MM.1S (cell line): ENCODE measurements around the gene RPS6KA2.

ENCODE experiments used
- DNase-seq: peaks from one replicate; pipeline ENCODE4 v3.0.0-alpha.2; 2015
- H2AFZ ChIP-seq: fragments of 300-600 bp; sonication (generic); 2 replicates; pipeline ENCODE4 v1.6.0; 2016; ENCODE audit warnings: antibody characterized with exemption, low read length
- H3F3A ChIP-seq: fragments of 300-600 bp; sonication (generic); 2 replicates; pipeline ENCODE4 v1.6.1; 2016; ENCODE audit warnings: mild to moderate bottlenecking, antibody characterized with exemption, low read length, moderate library complexity, mixed read lengths; ENCODE audit not compliant: insufficient read depth
- H3K27ac ChIP-seq: fragments of 300-600 bp; sonication (generic); 2 replicates; pipeline ENCODE4 v1.5.1; 2016; ENCODE audit warnings: mild to moderate bottlenecking, low read length
- H3K27me3 ChIP-seq: fragments of 300-600 bp; sonication (generic); replicated peaks from 2 replicates; pipeline ENCODE4 v1.6.0; 2016; ENCODE audit warnings: low read length; ENCODE audit not compliant: insufficient read depth
- H3K36me3 ChIP-seq: fragments of 300-600 bp; sonication (generic); replicated peaks from 2 replicates; pipeline ENCODE4 v1.6.1; 2016; ENCODE audit warnings: mild to moderate bottlenecking, low read length, mixed read lengths; ENCODE audit not compliant: insufficient read depth
- H3K4me1 ChIP-seq: fragments of 300-600 bp; sonication (generic); 2 replicates; pipeline ENCODE4 v1.6.1; 2016; ENCODE audit warnings: low read length, mixed read lengths
- H3K4me2 ChIP-seq: fragments of 300-600 bp; sonication (generic); 2 replicates; pipeline ENCODE4 v1.6.0; 2016; ENCODE audit warnings: low read depth, low read length
- H3K4me3 ChIP-seq: fragments of 300-600 bp; sonication (generic); 2 replicates; pipeline ENCODE4 v1.5.1; 2016; ENCODE audit warnings: low read length, mixed read lengths
- H3K79me2 ChIP-seq: fragments of 300-600 bp; sonication (generic); 2 replicates; pipeline ENCODE4 v1.6.1; 2016; ENCODE audit warnings: mixed run types, low read length, mixed read lengths
- H3K9ac ChIP-seq: fragments of 300-600 bp; sonication (generic); 2 replicates; pipeline ENCODE4 v1.6.1; 2016; ENCODE audit warnings: low read length, mixed read lengths
- H3K9me2 ChIP-seq: fragments of 300-600 bp; sonication (generic); replicated peaks from 2 replicates; pipeline ENCODE4 v1.6.1; 2016; ENCODE audit warnings: mild to moderate bottlenecking, low read length, mixed read lengths; ENCODE audit not compliant: insufficient read depth
- H3K9me3 ChIP-seq: fragments of 300-600 bp; sonication (generic); replicated peaks from 2 replicates; pipeline ENCODE4 v1.6.1; 2016; ENCODE audit warnings: mild to moderate bottlenecking, low read length, mixed read lengths; ENCODE audit not compliant: insufficient read depth
- H4K20me1 ChIP-seq: fragments of 300-600 bp; sonication (generic); 2 replicates; pipeline ENCODE4 v1.6.1; 2016; ENCODE audit warnings: mild to moderate bottlenecking, low read length, moderate library complexity, mixed read lengths; ENCODE audit not compliant: insufficient read depth
- CTCF ChIP-seq: fragments of 300-600 bp; sonication (generic); IDR thresholded peaks from 2 replicates; pipeline ENCODE4 v1.5.1; 2016; ENCODE audit warnings: antibody characterized with exemption, low read length, mixed read lengths
- EZH2 ChIP-seq: fragments of 300-600 bp; sonication (generic); optimal IDR thresholded peaks from 2 replicates; pipeline ENCODE3; 2017; ENCODE audit warnings: low read depth, mild to moderate bottlenecking, antibody characterized with exemption, low read length, mixed read lengths
- EZH2phosphoT487 ChIP-seq: fragments of 300-600 bp; sonication (generic); IDR thresholded peaks from 2 replicates; pipeline ENCODE4 v1.6.1; 2018; ENCODE audit warnings: antibody characterized with exemption, low read length

Gene RPS6KA2

DNA sequence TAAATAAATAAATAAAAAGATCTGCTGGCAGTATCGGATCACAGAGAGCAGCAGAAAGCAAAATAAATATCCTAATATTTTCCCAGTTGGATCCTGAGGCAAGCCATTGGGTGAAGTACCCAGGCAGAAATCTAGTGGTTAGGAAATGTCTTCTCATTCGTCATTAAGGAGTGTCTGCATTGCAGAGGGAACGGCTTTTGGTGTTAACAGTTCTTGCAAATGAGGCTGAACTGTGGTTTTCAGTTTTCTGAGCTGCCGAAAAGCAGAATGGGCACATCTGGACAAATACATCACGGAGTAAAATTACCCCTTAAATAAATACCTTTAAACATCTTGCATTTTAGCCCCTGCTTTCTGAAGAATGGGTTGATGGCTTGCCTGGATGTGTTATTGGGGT lies 162.1 kb downstream of the RPS6KA2 start:
- Histone ChIP-seq H3K4me1 (no peaks in the 10 kb centered on the region), H3K4me2 (no peak overlapping the region), H3K9me2 (no peaks in the 10 kb centered on the region), H3K27me3 (no peaks in the 10 kb centered on the region), H3K9me3 (no peaks in the 10 kb centered on the region), H3F3A (no peaks in the 10 kb centered on the region), H2AFZ (no peak overlapping the region), H3K9ac (no peak overlapping the region), H3K27ac (no peak overlapping the region), H4K20me1 (no peaks in the 10 kb centered on the region), H3K4me3 (no peak overlapping the region), H3K79me2 (no peaks in the 10 kb centered on the region), H3K36me3 (no peaks in the 10 kb centered on the region)
- TF ChIP-seq EZH2, result no peak
- no peak for TF ChIP-seq CTCF
- no peak for TF ChIP-seq EZH2phosphoT487
- DNase-seq, result no peak

DNA sequence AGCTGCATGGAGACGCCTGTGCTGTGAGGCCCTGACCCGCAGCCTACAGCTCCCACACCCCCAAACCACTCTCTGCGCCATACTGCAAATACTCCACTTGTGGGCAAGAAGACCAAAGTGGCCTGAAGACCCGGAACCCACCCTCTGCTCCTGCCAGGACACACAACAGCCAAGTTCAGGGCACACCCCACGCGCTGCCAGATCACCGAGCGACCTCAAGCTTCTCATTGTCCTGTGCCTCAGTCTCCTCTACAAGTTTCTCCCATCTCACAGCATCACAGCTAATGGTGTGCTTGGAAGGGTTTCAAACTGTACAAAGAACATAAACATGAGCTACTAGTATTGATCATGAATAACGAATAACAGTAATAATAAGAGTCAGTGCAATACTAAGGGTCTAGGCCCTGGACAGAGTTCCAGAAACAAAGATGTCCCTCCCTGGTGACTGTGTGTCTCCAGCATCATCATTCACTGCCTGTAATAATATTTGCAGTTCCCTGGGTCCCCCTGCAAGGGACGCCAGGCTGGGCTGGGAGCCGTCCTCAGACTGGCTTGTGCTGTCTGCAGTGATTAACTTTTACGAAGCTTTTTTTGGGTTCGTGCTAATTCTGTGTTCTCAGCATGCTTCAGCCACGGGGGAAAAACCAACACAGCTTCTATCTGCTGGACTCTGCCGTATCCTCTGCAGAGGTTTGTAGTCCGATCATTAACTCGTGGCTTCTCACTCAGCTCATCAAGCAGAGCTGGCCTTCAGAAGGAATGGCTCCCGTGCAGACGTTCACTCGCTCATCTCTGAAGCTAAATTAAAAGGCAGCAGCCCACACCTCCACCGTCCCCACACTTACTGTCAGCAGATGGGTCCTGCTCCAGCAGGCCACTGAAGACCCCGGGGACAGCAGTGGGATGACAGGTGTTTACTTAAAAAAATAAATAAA lies 162.7 kb downstream of the RPS6KA2 start:
- H3F3A ChIP-seq, result no peaks in the 10 kb centered on the region
- H2AFZ ChIP-seq, result no peak overlapping the region
- H3K36me3 ChIP-seq, result no peaks in the 10 kb centered on the region
- no peak overlapping the region for H3K9ac ChIP-seq
- DNase-seq, result no peak
- H3K4me1 ChIP-seq, result no peaks in the 10 kb centered on the region
- H4K20me1 ChIP-seq, result no peaks in the 10 kb centered on the region
- TF ChIP-seq CTCF (no peak), EZH2 (no peak), EZH2phosphoT487 (no peak)
- H3K79me2 ChIP-seq, result no peaks in the 10 kb centered on the region
- H3K4me3 ChIP-seq, result no peak overlapping the region
- H3K9me2 ChIP-seq, result no peaks in the 10 kb centered on the region
- no peak overlapping the region for H3K27ac ChIP-seq
- H3K4me2 ChIP-seq, result no peak overlapping the region
- no peaks in the 10 kb centered on the region for H3K27me3 ChIP-seq
- H3K9me3 ChIP-seq, result no peaks in the 10 kb centered on the region

DNA sequence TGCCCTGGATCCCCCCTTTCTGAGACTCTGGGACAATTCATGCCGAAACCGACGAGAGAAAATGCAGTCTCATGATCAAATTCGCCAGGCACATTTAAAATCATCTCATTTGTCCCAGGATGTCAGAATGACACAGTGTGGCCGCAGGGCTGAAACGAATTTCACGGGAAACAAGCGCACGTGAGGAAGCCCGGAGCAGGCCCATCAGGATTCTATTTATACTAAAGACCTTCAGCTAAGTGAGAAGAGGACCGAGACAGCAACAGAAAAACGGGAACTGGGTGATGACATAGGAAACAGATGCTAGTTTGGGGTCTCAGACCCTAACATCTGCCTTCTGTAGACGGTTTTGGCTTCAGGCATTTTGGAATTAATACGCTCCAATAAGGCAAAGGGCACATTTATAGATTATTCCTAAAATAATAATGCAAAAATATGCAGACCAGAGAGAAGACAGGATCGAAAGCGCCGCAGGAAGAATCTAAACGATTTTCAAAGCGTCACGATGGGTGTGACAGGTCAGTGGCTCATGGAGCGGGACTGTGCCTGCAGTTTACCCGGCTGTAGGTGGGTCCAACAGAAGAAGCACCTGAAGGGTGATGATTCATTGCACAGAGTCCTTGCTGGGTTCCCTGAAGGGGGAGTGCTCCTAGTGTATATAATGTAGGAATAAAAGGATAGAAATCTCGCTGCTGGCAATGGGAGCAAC lies 163.5 kb downstream of the RPS6KA2 start:
- H3K4me2 ChIP-seq, result no peak overlapping the region
- no peak overlapping the region for H3K9ac ChIP-seq
- no peak for DNase-seq
- H2AFZ ChIP-seq, result no peak overlapping the region
- H4K20me1 ChIP-seq, result no peaks in the 10 kb centered on the region
- H3K4me1 ChIP-seq, result no peaks in the 10 kb centered on the region
- no peaks in the 10 kb centered on the region for H3K9me2 ChIP-seq
- no peaks in the 10 kb centered on the region for H3F3A ChIP-seq
- no peaks in the 10 kb centered on the region for H3K9me3 ChIP-seq
- TF ChIP-seq EZH2phosphoT487, result no peak
- no peak for TF ChIP-seq CTCF
- TF ChIP-seq EZH2, result no peak
- H3K36me3 ChIP-seq, result no peaks in the 10 kb centered on the region
- H3K27ac ChIP-seq, result no peak overlapping the region
- H3K4me3 ChIP-seq, result no peak overlapping the region
- no peaks in the 10 kb centered on the region for H3K79me2 ChIP-seq
- H3K27me3 ChIP-seq, result no peaks in the 10 kb centered on the region
